HG02678 (cell line): Measurements from ENCODE around the gene HBA2.
"Not testable (repeated sequence)": the region's sequence is repeated elsewhere in the genome, so short reads cannot be mapped to it uniquely, and the experiment has no call there.

Source experiments
- ATAC-seq: cut with Tn5 transposase; IDR thresholded peaks from one replicate; pipeline ENCODE4 v1.9.1; 2021; ENCODE audit warnings: mild to moderate bottlenecking, moderate library complexity; ENCODE audit not compliant: unreplicated experiment

The HBA2 gene

GRCh38 chr16:172374-172941 lies at the start of gene HBA2:
Gene HBA2 (plus strand): TSS chr16:172876. CDS start chr16:172913, 37 bp downstream.
- ATAC-seq, result not testable (repeated sequence)

DNA sequence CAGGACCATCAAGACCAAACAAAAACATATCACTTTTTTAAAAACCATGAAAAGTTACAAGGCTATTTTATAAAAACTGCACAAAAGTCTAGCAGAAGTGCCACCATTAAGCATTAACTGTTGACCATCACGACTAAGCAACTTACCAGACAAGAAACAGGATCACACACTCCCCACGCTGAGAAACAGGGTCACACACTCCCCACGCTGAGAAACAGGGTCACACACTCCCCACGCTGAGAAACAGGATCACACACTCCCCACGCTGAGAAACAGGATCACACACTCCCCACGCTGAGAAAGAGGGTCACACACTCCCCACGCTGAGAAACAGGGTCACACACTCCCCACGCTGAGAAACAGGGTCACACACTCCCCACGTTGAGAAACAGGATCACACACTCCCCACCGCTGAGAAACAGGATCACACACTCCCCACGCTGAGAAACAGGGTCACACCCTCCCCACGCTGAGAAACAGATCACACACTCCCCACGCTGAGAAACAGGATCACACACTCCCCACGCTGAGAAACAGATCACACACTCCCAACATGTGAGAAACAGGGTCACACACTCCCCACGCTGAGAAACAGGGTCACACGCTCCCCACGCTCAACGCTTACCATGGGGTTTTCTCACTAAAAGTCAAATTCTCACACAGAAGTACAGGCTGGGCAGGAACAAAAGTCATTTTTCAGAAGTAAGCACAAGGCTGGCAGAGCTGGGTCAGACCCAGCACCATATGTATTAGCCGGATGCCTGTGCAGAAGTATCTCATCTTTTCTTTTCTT lies 48.9 kb upstream of the HBA2 start:
- not testable (repeated sequence) for ATAC-seq

GRCh38 chr16:125011-125410 lies 47.7 kb upstream of the HBA2 start:
- no peak for ATAC-seq

DNA sequence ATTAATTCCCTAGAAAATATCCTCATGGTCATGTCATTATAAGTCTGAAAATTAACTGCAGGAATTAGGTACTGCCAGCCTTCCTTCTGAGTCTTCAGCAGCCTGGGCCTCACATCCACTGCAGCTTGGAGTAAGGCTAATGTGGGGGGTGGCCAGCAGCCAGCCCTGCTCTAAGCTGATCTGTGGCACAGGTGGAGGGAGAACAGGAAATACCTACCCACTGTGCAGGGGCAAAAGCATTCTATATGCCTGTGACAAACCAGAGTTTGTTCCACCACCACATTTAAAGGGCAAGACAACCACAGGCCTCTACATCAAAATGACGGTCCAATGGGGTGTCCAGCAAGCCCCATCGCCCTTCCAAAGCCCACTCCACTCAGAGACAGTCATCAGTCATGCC lies 43.6 kb upstream of the HBA2 start:
- ATAC-seq, result no peak

DNA sequence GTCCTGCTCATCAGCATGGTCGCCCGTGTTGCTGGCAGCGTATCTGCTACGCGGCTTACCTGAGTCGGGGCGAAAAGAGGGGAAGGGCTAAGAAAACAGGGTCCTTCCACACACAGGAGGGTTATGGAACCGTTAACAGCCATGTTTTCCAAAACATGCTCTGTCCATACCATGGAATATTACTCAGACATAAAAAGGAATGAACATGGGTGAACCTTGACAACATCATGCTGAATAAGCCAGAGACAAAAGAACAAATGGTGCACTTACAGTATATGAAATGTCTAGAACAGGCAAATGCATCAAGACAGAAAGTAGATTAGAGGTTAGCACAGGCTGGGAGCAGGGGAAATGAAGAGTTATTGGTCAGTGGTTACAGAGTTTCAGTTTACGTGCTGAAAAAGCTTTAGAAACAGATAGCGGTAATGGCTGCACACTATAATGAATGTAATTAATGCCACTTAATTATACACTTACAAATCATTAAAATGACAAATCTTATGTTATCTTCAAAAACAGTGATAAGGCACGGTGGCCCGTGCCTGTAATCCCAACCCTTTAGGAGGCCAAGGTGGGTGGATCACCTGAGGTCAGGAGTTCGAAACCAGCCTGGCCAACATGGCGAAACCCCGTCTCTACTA lies 42.0 kb upstream of the HBA2 start:
- no peak for ATAC-seq

- no peak for ATAC-seq
Measured at GRCh38 chr16:132120-132519, 40.6 kb upstream of the HBA2 start.

DNA sequence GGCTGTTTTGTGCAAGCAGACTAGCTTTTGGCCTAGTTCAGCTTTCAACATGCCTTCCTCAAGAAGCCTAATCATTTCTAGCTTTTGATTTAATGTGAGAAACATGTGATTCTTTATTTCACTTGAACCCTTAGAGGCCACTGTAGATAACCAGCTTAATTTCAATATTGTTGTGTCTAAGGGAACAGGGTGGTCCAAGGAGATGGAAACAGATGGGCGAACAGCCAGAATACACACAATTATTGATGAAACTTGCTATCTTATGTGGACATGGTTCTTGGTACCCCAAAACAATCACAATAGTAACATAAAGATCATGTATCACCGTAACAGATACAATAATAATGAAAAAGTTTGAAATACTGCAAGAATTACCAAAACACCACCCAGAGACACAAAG lies 39.0 kb upstream of the HBA2 start:
- ATAC-seq, result no peak

DNA sequence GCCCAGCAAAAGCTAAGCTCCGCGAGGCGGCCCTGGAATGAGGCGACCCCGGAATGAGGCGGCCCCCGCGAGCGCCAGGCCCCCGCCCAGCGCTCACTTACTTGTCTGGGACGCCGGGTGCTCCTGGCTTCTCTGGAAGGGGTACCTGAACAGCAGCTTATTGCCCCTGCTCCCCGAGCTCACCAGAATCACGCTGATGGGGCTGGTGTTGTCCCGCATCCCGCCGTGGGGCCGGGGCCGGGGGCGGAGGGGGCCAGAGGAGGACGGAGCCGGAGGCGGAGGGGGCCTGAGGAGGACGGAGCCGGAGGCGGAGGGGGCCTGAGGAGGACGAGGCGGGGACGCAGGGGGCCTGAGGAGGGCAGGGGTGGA lies 34.6 kb upstream of the HBA2 start:
- ATAC-seq, result no peak

- no peak for ATAC-seq
Measured at GRCh38 chr16:140175-140857, 32.4 kb upstream of the HBA2 start.

DNA sequence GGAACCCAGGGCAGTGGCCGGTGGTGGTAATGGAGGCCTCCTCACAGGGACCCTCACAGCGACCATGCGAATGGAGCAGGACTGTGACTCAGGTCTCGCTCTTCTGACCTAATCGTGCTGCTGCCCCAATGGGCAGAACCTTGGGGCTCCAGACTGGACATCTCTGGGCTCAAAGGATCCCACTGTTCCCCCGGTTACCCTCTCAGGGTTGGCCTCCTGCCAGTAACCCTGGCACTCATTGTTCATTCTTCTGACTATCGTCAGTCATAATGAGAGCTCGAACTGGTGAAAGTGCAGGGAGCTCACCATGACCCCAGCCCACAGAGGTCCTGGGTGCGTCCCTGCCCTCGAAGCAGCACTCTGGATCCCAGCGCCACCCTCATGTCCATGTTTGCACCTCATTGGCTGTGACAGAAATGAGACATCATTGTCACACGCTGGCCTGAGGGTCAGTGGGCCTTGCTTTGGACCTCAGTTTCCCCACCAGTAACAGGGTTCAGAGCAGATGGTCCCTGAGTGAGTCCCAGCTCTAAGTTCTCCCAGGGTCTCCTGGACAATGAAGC lies 30.2 kb upstream of the HBA2 start:
- no peak for ATAC-seq

- ATAC-seq, result no peak
Measured at GRCh38 chr16:143047-143446, 29.6 kb upstream of the HBA2 start.

DNA sequence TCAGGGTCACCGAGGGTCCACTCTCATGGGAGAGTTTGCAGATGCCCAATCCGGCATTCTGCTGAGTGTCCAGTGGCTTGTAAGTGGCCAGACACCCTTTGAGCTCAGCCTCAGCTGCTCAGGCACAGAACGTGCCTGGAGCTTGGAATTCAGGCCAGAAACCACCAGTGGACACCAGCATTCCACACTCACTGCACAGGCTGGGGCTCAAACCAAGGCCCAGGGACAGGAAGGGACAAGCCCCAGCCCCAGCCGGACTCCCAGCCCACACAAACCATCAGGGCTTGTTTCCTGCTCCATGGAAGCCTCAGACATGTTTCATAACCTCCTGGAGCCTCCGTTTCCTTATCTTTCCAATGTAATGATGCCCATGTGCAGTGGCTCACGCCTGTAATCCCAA lies 29.2 kb upstream of the HBA2 start:
- no peak for ATAC-seq

- ATAC-seq, result no peak
Measured at GRCh38 chr16:144797-145252, 27.9 kb upstream of the HBA2 start.

DNA sequence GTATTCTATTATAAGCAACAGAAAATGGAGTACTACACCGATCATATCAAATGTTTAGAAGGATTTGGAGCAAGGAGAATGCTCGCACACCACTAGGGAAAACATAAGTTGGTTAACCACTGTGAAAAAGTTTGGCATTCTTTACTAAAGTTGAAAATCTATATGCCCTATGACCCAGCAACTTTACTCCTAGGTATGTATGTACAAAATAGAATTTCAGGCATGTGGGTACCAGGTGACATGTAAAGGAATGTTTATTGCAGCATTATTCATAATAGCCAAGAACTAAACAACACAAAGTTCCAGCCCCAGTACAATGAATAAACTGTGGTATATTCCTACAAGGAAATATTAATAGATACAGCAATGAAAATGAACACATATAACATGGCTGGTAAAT lies 26.0 kb upstream of the HBA2 start:
- no peak for ATAC-seq

DNA sequence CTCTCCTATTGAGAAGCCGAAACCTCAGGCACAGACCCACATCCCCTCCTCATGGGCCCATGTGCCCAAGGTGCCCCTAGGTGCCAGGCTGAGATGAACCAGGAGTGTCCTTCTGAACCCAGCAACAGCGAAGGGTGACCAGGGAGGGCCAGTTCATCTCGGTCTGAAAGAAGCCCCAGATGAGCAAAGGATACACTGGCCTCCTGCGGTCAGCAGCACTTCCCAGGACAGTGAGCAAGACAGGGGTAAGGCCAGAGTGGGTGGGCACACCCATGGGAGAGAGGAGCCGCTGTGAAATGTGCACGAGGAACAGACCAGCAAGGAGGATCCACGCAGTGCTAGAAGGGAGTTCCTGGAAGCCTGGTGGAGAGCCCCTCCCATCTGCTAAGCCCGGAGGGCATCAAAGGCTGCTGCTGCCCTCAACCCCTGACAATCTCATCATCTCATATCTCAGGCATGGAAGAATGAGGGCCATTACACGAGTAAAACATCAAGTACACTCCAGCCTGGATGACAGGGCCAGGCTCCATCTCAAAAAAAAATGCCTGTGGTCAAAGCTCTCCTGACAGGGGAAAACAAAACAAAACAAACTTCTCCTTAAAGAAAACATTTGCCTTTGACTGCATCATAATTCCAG lies 23.5 kb upstream of the HBA2 start:
- no peak for ATAC-seq

GRCh38 chr16:152141-153128 lies 20.2 kb upstream of the HBA2 start, which contains the start of gene HBZ:
Gene HBZ (plus strand): TSS chr16:152644. CDS start chr16:152910, 266 bp downstream.
- no peak for ATAC-seq

GRCh38 chr16:153129-153521 lies 19.6 kb upstream of the HBA2 start:
- not testable (repeated sequence) for ATAC-seq

DNA sequence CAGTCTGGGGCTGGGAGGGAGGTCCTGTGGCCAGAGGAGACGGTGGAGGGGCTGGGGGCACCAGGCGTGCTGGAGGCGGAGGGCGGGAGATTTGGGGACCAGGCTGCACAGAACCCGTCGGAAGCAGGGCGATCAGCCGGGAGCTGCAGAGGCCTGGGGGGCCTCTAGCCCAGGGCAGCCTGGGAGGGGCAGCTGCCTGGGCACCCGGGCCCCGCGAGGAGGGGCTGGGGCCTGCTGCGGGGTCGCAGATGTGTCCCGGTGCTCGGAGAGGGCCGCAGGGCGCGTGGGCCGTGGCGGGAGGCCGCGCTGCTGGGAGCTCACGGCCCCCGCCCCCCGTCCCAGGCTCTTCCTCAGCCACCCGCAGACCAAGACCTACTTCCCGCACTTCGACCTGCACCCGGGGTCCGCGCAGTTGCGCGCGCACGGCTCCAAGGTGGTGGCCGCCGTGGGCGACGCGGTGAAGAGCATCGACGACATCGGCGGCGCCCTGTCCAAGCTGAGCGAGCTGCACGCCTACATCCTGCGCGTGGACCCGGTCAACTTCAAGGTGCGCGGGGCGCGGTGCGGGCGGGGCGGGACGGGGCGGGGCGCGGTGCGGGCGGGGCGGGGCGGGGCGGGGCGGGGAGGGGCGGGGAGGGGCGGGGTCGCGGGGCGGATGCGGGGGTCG lies 19.0 kb upstream of the HBA2 start:
- ATAC-seq, result not testable (repeated sequence)
